Ramos (cell line): ENCODE data around the gene RCE1.

Experiments
- in situ Hi-C: fragments of 300-500 bp; cut with MboI; formaldehyde crosslinking; loops from one replicate; pipeline ENCODE4 v1.14.3; 2022; ENCODE audit warnings: low sequenced_read_pairs; ENCODE audit not compliant: unreplicated experiment

The RCE1 gene

GRCh38 chr11:66866511-66866986, 23.3 kb downstream of the RCE1 start:
- in situ Hi-C loops = no loop called here

DNA sequence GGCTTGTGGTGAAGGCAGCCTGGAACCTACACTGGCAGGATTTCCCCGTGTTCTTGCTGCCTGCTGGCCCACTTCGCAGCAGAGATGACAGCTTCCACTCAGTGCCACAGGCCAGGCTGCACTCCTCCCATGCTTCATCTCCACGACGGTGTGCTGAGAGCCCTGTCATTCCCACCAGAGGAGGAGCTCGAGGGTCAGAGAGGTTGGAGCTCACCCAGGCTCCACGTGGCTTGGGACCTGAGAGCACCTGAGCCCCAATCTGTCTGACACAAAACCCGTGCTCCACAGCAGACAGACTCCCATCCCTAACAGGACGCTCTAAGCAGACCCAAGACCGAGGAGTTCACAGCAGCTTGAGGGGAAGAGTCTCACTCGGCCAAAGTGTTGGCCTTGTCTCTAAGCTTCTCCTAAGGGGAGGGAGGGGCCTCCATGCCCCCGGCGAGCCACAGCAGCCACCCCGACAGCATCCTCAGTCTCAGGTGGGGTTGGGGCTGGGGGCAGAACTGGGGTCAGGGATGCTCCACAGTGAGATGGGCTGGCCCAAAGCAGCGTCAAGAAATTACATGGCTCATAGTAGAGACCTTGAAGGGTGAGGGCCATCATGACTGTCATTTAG, 24.3 kb downstream of the RCE1 start:
- in situ Hi-C loops = no loop called here

DNA sequence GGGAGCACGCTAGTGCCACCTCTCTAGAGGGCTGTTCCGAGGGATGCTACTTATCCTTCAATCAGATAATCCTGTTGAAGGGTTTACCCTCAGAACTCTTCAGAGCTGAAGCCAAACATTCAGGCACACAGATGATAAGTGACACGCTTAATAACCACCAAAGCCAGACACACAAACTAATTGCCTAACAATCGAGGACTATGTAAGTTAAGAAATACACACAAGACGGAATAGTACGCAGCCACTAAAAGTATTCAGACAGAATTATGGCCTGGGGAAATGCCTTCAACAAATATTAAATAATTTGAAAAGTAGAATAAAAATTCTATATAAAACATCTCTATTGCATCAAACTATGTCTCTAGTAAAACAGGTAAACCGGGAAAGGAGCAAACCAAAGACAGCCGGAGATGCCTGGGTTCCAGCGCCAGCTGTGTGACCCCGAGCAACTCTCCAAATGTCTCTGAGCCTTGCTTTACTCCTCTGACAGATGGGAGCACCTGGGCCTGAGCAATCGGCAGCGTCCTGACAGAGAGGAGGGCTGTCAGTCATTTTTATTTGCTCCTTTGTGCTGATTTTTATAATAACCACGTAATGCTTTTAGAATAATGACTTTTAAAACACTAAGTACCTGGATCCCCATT, 25.0 kb downstream of the RCE1 start:
- in situ Hi-C loops = no loop called here

GRCh38 chr11:66868726-66869566, 25.7 kb downstream of the RCE1 start:
- in situ Hi-C loops = no loop called here

DNA sequence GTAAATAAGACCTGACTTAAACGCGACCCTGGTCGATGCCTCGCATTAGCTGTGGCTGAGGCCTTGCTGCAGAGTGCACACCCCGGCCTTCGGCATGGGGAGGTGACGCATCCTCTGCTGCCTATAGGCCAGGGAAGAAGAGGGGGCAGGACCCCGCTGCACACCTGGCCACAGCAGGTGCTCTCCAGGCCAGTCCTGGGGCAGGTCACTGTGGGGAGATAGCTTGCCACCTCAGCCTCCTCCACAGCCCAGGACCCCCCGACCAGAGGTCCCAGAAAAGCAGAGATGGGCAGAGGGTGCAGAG, 26.3 kb downstream of the RCE1 start:
- in situ Hi-C loops = no loop called here

- in situ Hi-C loops = no loop called here
Measured at GRCh38 chr11:66870131-66870530, 26.9 kb downstream of the RCE1 start.

DNA sequence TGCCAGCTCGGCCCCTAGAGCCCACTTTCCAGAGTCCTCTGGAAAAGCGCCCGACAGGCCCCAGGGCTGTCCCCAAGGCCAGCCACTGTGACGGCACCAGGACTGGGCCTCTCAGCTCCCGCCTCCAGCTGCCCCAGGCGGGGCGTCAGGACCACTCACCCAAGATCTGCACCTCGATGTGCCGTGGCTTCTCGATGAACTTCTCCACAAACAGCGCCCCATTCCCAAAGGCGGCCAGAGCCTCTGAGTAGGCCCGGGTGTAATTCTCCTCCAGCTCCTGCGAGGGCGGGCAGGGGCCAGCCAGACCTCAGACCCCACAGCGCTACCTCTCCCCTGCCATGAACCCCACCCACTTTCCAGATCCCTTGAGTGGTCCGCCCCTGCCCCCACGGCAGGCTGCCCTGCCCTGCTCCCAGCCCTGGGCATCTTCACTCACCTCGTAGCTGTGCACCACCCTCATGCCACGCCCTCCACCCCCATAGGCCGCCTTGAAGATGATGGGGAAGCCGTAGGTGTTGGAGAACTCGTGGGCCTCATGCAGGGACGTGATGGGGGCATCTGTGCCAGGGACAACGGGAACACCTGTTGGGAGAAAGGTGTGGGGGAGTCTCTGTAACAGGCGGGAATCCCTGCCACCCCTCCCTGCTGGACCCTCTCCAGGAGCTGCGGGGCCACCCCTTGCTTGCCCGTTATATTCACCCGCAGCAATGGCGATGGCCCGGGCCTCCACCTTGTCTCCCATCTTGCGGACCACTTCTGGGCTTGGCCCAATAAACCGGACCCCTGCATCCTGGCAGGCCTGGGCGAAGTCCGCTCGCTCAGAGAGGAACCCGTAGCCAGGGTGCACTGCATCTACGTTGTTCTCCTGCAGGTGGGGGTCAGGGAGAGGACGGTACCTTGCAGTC, 27.6 kb downstream of the RCE1 start:
- in situ Hi-C loops = no loop called here

DNA sequence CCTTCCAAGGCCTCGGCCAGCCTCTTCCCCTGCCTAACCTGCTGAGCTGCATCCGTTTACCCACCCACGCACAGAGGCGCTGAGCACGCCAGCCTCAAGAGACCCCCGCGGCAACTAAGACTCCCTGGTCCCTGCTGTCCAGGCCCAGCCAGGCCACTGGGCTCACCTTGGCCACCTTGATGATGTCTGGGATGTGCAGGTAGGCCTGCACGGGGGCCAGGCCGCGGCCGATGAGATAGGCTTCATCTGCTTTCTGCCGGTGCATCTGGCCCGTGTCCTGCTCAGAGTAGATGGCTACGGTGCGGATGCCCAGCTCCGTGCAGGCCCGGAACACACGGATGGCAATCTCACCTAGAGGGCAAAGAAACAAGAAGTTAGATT, 28.3 kb downstream of the RCE1 start:
- in situ Hi-C loops = no loop called here

DNA sequence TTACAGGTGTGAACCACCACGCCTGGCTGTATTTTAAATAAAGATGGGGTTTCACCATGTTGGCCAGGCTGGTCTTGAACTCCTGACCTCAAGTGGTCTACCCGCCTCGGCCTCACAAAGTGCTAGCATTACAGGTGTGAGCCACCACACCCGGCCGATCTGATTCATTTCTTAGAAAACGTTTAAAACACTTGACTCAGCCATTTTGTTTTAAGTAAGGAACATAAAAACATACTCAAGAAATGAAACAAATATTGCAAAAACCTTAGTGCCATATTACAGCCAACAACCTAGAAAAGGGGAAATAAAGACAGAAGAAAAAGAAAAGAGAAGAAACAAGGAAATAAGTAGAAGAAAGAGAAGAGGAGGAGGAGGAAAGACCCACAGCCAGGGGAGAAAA, 31.0 kb downstream of the RCE1 start:
- in situ Hi-C loops = no loop called here

DNA sequence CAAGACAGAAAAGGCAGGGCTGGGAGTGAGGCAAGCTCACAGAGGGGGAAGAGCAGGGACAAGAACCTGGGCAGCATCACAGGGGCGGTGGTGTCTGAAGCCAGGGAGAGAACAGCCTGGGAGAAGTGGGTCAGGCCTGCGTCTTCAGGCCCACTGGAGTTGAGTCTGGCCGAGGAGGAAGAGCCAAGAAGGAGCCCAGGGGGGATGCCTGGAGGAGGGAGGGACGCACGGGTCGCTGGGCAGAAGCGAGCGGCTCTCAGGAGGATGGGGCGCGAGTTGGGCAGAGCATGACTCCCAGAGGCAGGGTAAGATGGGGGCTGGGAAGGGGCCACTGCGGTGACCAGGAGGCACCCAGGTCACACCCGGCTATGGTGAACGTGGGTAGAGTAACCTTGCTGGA, 32.1 kb downstream of the RCE1 start:
- in situ Hi-C loops = no loop called here

GRCh38 chr11:66877588-66878385, 34.5 kb downstream of the RCE1 start:
- in situ Hi-C loops = no loop called here

DNA sequence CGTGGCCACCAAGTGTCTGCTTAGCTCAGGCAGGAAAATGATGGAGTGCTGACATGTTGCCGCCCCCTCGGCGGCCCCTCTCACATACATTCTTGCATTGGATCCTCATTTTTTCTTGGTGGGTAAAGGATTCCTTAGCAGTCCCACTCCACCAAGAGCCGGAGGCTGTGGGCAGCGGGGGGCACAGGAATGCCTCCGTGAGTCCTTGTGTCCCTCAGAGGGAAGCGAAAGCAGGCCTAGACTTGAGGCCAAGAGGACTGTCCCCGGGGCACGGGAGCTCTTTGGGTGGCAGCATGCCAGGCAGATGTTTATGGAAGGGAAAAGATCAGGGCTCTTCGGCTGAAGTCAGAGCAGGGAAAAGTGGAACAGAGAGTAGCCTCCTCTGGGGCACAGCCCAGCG, 35.2 kb downstream of the RCE1 start:
- in situ Hi-C loops = no loop called here

DNA sequence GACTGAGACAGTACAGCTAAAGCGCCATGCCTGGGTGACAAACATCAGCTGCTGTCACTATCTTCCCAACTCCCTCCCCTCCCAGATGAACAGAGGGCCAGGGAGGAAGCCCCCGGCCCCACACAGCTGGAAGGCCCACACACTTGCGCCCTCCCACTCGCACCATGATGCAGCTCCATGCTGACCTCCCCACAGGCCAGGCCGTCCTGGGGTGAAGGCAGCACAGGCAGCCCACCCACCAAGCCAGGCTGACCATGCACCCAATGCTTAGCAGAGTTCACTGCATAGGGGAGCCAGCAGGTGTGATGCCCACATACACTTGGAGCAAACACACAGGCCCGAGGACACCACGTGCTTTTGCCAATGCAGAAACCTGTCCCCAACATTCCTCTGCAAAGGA, 35.8 kb downstream of the RCE1 start:
- in situ Hi-C loops = no loop called here

- in situ Hi-C loops = no loop called here
Measured at GRCh38 chr11:66879583-66879982, 36.3 kb downstream of the RCE1 start.

- in situ Hi-C loops = loop anchor here (5.0 to 10.0 kb wide), 2 partner anchors 38 to 475 kb away; partner anchors contain the start of gene RCE1
Measured at GRCh38 chr11:66879999-66880398, 36.8 kb downstream of the RCE1 start.

DNA sequence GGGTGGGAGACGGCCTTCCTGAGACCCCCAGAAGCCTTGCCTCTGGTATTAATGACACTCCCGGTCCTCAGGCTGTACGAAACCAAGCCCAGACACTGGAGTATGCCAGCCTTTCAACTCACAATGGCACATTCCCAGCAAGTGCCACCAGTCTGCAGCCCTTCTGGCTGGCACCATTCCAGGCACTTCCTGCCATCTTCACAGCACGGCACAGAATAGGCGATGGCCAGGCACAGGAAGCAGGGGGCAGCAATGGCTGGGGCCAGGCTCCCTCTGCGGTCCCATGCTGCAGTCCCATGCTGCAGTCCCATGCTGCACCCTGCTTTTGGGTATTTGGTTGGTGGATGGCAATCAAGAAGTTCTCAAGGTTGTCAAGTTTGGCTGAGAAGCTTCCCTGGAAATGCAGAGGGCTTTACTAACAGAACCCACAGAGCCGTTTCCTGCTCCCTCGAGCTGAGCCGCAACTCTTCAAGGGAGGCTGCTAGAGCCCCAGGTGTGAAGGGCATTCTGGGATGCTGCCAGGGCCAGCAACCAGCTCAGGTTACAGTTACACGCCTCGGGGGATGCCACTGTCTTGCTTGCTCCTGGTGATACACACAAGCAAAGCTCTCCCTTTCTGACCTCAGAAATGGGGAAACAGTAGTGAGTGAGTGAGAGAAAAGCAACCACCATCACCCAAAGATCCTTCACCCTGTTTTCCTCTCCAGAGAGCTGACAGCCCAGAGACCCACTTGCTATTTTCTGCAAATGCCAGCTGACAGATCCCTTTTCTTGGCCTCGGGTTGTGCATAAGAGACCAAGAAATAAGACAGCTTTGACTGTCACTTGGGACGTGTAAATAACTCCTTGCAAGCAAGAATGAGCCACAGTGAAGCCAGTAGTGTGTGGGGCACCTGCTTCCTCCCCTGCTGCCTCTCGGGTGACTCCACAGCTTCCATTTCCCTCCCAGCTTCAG, 37.5 kb downstream of the RCE1 start:
- in situ Hi-C loops = loop anchor here (5.0 to 10.0 kb wide), 2 partner anchors 38 to 476 kb away; partner anchors contain the start of gene RCE1

GRCh38 chr11:66881451-66881835, 38.2 kb downstream of the RCE1 start:
- in situ Hi-C loops = loop anchor here (5.0 to 10.0 kb wide), 2 partner anchors 39 to 477 kb away; partner anchors contain the start of gene RCE1

- in situ Hi-C loops = loop anchor here (5.0 to 10.0 kb wide), 2 partner anchors 40 to 477 kb away; partner anchors contain the start of gene RCE1
Measured at GRCh38 chr11:66881927-66882452, 38.7 kb downstream of the RCE1 start.
